GM23248 (cell line): Measurements from ENCODE around the gene FAM13C.

Experiments used
- EZH2 ChIP-seq: fragments of 200-600 bp; sonication (generic); IDR thresholded peaks from 2 replicates; pipeline ENCODE4 v1.6.1; 2018; ENCODE audit warnings: antibody characterized with exemption, mild to moderate bottlenecking; ENCODE audit not compliant: insufficient read depth, poor library complexity, severe bottlenecking
- EZH2phosphoT487 ChIP-seq: fragments of 200-600 bp; sonication (generic); IDR thresholded peaks from 2 replicates; pipeline ENCODE4 v1.6.1; 2018; ENCODE audit warnings: antibody characterized with exemption, moderate library complexity, mild to moderate bottlenecking, low read depth; ENCODE audit not compliant: insufficient read depth

DNA sequence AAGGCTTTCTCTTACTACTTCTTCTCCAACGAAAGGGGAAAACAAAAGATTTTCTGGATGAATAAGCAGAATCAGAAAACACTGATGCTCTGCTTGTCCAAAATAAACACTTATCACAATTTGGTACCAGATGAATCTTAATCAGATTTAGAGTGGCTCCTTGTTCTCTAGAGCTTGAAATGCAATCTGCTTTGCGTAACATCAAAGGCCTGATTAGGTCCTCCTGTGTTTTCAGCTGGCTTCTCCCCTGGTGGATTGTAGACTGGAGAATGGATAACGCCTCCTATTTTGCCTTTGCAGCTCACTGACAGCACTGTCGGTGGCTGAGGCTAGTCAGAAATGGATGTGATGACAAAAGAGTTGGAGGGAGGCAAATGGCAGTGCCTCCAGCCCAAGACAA is 91.2 kb downstream of the FAM13C start:
- TF ChIP-seq EZH2 (no peak), EZH2phosphoT487 (no peak)
